ENCODE measurements around the gene PWWP2B. TPM values are rescaled to one million over a fixed set of nuclear protein-coding genes. Genes with fewer than 3 reads are reported as not detected.
"Not testable (repeated sequence)": the region's sequence is repeated elsewhere in the genome, so short reads cannot be mapped to it uniquely, and the experiment has no call there.

Gene PWWP2B
- polyA plus RNA-seq (ENCODE audit: insufficient read length): 5.4 TPM
- long read RNA-seq, donor 1, partial matches to known transcripts: 6 of 9 reads
- long read RNA-seq, donor 1, other reads (novel, unspliced or antisense): 0 of 9 reads
- long read RNA-seq, donor 2, partial matches to known transcripts: 0 of 1 reads
- long read RNA-seq, donor 2, other reads (novel, unspliced or antisense): 0 of 1 reads
- long read RNA-seq, donor 3, transcript PWWP2B-201 (3 exons, 2,651 nt): major isoform, 6 of 13 reads
- long read RNA-seq, donor 3, partial matches to known transcripts: 5 of 13 reads
- long read RNA-seq, donor 3, other reads (novel, unspliced or antisense): 0 of 13 reads
- long read RNA-seq, donor 4: 0 reads
- long read RNA-seq, donor 5, partial matches to known transcripts: 9 of 13 reads
- long read RNA-seq, donor 5, other reads (novel, unspliced or antisense): 0 of 13 reads
- long read RNA-seq, donor 6, transcript PWWP2B-201 (3 exons, 2,651 nt): major isoform, 5 of 6 reads
- long read RNA-seq, donor 6, partial matches to known transcripts: 0 of 6 reads
- long read RNA-seq, donor 6, other reads (novel, unspliced or antisense): 0 of 6 reads
- long read RNA-seq, donor 7, partial matches to known transcripts: 0 of 4 reads
- long read RNA-seq, donor 7, other reads (novel, unspliced or antisense): 0 of 4 reads
- long read RNA-seq, donor 8, partial matches to known transcripts: 0 of 1 reads
- long read RNA-seq, donor 8, other reads (novel, unspliced or antisense): 0 of 1 reads

DNA sequence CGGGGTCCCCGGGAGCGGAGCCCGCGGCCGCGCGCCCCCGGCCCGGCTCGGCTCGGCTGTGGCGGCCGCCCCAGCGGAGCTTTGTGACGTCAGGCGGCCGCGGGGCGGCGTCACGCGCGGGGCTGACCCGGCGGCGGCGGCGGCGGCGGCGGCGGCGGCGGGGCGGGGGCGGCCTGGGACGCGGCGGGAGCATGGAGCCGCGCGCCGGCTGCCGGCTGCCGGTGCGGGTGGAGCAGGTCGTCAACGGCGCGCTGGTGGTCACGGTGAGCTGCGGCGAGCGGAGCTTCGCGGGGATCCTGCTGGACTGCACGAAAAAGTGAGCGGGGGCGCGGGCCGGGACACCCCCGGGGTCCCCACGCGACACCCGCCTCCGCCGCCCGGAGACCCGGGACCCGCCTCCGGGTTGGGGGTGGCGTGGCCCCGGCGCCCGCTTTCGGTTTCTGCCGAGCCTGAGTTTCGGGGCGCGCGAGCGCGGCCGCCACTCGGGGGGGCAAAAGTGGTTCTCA lies at the start of gene PWWP2B:
Gene PWWP2B (plus strand): TSS at position 165 of the 506 bp plus-strand sequence. CDS start 27 bp downstream, at position 192.
- no peak for DNase-seq

DNA sequence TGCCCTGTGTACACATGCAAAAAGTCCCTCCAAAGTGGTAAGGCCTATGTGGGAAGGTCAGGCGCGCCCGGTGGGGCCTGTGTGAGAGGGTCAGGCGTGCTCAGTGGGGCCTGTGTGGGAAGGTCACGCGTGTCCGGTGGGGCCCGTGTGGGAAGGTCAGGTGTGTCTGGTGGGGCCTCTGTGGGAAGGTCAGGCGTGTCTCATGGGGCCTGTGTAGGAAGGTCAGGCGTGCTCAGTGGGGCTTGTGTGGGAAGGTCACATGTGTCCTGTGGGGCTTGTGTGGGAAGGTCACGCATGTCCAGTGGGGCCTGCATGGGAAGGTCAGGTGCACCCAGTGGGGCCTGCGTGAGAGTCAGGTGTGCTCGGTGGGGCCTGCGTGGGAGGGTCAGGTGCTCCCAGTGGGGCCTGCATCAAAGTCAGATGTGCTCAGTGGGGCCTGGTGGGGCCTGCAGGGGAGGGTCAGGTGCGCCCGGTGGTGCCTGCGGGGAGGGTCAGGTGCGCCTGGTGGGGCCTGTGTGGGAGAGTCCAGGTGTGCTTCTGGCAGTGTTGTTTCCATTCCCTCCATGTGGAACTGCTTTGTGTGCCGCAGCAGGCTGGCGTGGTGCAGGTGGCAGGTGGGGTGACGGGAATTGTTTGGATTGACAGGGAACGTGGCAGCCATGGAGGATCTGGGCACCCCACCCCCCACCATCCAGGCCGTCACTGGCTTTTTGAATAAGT lies 49.6 kb upstream of the PWWP2B start:
- DNase-seq: no peak

DNA sequence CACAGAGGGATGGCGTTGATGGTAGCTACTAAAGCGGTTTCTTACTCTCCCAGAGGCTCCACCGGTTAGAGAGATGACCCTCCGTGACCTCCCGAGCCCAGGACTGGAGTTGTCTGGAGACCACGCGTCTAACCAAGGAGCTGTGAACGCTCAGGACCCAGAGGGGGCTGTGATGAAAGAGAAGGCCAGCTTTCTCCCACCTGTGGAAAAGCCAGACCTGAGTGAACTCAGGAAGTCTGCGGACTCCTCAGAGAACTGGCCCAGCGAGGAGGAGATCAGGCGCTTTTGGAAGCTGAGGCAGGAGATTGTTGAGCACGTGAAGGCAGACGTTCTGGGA lies 49.1 kb upstream of the PWWP2B start:
- DNase-seq: no peak

DNA sequence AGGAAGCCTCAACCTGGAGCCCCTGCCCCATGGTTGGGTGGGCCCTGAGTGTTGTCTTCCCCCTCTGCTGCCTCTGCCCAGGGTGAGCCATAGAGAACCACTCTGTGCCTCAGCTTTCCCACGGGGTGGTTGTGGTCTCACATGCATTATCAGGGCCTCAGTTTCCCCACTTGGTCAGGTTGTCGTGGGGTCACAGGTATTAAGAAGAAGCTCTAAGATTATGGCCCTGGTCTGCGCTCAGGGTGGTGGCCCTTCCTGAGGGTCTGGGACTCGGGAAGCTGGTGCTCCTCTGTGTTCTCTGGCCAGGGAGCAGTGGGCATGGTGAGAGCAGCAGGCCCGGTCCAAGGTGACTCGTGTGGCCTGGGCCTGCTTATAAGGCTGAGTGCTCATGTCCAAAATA lies 47.2 kb upstream of the PWWP2B start:
- no peak for DNase-seq

DNA sequence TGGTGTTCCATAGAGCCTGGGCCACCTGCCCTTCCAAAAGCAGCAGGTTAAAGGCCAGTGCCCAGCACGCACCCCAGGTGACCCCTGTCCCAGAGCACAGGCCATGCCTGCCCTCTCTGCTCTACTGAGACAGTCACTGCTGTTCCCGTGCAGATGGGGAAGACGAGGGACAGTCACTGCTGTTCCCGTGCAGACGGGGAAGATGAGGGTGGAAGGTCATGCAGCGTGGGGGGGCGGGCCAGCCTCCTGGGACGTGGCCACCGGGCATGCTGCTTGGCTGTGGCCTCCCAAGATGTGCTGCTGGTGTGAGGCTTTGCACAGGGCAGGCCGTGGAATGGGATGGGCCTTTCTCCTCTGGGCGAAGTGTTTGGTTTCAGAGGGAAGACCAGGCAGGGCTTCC lies 46.6 kb upstream of the PWWP2B start:
- no peak for DNase-seq

DNA sequence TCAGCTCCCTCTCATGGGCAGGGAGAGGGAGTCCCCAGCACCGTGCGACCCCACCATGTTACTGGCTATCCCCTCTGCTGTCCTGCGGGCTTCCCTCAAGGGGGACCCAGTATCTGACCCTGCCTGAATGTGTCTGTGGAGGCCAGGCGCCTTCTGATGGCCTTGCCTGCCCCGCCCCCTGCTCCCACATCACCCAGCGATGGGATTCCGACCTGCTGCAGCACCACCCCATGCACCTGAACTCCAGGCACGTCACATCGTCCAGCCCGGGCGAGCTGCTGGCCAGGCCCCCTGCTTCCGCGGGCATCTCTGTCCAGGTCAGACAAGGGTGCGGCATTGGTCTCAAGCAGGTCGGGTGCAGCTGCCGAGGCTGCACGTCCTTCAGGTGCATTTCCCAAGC lies 46.1 kb upstream of the PWWP2B start:
- no peak for DNase-seq

DNA sequence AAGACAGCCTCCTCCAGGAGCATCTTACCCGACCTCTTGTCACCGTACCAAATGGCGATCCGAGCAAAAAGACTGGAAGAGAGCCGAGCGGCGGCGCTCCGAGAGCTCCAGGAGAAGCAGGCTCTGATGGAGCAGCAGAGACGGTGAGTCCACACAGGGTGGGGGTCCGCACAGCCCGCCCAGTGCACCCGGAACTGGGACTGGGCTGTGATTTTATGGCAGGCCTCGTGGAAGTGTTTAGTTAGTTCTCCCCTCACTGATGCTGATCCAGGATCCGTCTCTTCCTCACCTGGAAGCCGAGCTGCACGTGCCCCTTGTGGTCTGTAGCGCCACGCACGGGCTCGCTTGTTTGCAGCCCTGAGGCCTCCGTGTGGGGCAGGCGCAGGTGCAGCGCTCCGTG lies 45.4 kb upstream of the PWWP2B start:
- DNase-seq: no peak

DNA sequence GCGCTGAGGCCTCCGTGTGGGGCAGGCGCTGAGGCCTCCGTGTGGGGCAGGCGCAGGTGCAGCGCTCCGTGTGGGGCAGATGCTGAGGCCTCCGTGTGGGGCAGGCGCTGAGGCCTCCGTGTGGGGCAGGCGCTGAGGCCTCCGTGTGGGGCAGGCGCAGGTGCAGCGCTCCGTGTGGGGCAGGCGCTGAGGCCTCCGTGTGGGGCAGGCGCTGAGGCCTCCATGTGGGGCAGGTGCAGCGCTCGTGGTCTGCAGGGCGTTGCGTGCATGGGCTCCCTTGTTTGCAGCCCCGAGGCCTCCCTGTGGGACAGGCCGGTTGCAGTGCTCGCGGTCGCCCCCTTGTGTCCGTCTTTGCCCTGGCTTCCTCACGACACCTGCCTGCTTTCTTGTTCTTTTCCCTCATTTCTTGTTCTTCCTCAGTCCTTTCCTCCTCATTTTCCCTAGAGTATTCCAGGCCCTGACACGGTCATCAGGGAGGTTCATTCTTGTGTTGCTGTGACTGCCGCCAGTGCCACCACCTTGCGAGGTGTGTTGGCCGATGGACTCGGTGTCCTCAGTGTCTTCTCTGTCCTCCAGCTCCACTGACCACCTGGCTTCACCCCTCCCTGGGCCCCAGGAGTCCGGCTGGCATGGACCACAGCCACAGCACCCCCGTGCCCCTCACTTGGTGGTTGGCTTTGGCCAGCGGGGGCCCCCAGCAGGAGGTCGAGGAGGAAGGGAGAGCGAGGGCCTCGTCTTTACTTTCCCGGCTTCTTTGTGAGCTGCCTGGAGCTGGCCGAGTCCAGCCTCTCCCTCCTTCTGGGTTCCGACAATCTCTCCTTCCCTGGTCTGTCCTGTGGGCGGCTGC lies 44.3 kb upstream of the PWWP2B start:
- DNase-seq: not testable (repeated sequence)

DNA sequence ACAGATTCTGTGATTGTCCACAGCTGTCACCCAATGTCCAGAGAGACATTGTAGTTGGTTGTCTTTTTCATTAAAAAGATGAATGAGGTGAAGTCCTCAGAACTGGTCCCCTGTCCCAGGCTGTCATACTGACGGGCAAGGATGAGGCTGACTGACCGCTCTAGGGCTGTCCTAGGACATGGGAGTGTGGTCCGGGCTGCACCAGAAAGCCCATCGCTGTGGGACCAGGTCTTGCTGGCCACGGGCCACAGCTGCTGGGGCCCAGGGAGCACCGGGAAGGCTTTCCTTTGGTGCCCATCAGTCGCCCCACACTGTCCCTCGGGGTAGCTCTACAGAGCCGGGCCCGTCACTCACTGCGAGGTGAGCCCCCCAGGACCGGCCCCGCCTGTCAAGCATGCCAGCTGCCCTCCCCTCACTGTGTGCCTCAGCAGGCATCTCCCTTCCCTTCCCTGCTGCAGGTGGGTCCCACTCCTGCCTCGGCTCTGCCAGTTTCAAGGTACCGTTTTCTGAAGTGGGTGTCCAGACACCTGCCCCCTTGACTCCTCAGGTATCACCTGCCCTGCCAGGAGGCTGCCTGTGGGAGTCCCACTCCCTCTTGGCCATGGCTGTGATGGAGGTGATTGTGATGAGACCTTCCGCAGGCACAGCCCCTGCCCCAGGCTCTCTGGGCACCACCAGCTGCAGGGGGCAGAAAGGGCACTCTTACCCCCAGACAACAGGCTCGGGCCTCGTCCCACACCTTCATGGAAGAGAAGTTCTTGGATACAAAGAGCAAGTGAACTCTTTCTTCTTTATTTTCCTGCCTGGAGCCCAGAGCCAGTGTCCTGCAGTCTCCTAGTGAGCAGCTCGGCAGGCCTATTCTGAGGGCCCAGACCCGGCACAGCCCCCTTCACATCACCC lies 43.3 kb upstream of the PWWP2B start:
- DNase-seq: no peak

DNA sequence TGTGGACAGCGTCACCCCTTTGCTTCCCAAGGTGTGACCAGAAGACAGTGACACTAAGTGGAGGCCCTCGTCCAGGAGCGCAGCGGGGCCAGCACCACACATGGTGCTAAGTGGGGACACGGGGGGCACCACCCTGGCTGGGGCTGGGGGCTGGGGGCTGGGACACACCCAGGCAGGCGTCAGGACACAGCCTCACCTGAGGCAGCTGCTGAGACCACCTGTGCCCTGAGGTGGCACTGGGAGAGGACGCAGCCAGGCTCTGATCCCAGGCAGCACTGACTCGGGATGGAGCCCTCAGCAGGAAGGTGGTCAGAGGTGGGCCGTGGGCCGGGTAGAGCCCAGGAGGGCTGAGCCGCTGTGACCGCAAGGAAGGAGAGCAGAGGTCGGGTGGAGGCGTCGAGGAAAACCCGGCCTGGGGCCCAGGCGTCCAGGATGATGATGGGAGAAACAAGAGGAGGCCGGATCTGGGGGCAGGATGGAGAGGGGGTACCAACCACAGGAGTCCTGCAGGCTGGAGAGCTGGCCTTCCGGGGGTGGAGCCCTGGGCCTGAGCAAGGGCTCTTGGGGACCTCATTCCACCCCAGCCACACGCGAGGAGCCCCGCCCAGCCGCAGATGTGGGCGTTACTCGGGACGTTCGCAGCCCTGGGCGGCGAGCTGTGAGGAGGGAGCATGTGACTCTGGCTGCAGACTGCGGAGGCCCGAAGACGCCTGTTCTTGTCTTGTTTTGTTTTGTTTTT lies 42.5 kb upstream of the PWWP2B start:
- no peak for DNase-seq

DNA sequence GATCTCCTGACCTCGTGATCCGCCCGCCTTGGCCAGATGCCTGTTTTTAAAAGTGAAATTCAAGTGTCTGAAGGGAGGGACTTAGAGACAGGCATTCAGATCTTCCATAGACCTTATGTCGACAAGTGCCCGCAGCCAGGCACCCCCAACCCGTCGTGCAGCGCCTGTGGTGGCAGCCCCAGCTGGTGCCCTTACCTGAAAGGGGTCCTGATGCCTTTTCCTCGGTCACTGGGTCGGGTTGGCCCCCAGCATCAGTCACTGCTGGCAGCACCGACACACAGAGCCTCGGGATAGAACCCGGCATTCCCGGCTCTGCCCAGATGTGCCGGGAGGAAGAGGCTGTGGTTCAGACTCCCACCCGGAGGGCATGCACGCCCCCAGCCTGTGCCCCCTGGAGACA lies 41.7 kb upstream of the PWWP2B start:
- DNase-seq: no peak

DNA sequence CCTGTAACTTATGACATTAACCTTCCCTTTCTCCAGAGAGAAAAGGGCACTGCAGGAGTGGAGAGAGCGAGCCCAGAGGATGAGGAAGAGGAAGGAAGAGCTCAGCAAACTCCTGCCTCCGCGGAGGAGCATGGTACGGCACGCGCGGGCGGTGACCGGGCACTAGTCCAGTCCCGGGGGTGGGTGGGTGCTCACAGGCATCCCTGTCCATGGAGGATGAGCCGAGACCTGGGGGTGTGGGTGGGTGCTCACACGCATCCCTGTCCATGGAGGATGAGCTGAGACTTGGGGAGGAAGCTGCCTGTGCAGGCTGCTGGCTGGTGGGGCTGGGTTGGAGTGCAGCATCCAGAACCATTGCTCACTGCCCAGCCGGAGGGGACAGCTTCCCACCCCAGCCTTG lies 41.2 kb upstream of the PWWP2B start:
- no peak for DNase-seq

DNA sequence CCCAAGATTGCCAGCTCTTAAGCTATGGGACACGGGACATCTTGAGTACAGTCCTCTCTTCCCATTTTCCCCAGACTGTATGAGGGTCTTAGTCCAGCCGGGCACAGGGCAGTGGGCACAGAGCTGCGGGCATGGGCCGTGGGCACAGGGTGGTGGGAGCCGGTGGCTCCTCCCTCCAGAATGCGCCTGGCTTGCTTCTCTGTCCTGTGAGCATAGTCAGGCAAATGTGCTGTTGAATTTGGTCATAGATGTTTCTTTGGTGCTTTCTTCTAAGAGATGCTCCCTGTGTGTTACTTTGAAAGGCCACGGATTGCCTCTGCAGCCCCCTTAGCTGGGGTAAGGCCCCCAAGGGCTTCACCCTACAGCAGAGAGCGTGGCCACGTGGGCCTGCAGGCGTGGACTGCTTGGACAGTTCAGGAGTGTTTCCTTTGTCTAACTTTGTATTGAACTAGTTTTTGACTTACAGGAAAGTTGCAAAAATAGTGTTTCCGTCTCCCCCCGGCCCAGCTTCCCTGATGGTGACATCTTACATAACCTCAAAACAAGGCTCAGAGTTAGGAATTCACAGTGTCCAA lies 40.3 kb upstream of the PWWP2B start:
- DNase-seq: no peak

DNA sequence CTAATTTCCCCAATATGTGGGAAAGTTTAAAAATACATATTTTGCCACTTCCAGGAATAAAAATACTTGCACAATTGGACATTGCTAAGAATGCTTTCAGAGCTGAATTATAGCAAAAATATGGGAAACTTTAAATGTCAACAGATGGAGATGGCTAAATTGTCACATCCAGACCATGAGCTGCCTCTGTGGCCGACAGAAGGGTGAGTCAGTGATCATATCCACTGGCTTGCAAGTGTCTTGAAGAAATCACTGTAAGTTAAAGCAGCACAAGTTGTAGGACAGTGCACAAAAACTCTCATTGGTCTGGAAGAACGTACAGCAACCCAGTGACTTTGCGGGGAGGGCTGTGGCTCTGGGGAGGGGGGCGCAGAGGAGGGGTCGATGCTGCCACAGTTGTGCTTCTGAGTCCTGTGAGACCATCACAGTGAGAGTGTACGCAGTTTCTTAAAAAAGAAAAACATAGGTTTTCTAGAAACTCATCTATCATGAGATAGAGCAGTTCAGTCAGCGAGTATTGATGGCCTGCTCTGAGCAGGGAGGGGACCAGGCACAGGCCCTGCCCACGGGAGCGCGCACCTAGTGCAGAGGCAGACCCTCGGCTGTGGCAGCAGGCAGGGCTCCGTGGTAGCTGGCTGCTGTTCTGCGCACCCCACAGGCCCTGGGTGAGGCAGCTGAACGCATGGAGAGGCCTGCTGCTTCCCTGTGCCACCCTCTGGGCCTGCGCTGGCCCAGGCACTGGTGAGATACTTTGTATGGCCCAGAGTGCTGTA lies 39.5 kb upstream of the PWWP2B start:
- no peak for DNase-seq

DNA sequence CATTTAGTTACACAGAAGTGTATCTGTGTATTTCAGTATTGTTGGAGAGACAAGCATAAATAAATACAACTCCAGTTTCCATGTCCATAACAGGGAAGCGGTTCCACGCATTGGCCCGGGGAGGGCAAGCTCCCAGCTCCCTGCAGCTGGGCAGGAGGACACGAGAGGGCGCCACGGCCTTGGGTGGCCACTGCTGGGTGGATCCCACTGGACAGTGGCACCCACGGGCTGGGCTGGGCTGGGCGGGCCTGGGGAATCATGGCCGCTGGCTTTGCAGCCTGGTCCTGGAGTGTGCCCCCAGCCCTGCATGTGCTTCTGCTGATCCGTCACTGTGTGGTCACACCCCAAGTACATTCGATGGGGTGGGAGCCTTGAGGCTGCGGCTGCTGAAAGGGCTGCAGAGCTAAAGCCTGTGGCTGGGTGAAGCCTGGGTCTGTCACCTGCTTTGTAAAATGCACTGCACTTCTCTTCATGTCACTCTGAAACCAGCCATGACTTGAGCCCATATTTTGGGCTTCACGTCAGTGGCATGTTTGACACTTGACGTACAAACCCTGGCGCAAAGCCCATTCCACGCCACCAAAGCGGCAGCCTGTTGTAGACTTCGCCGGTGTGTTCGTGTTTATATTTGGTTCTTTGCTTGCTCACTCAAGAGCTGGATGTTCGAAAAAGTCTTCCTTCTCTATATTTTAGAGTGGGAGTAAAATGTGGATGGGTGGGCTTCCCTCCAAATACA lies 37.5 kb upstream of the PWWP2B start:
- DNase-seq: no peak

DNA sequence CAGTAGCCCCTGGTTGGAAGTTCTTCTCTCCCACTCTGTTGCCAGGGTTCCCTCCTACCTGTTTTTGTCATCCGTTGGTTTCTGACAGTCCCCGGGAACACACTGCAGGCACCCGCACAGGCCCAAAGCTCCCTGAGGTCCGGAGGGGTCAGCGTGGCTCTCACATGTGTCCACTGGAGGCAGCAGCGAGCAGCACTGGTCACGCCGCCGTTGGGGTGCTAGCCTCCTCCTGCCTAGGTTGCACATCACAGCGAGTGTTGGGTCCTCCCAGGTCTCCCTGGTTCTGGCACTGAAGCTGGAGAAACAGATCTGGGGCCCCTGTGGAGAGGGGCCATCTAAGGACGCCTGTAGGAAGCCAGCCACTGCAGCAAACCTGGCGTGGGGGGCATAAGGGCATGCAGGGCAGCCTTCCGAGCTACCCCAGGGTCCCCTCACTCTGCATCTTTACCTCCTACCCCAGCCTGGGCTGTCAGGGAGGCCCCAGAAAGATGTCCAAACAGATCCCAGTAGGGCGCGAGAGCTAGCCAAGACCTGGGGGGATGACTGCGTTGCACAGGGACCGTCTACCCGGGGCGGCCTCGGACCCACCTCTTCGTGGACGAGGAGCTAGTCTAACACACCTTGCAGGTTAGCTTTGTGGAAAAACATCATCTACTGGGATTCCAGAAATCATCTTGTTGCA lies 36.1 kb upstream of the PWWP2B start:
- no peak for DNase-seq

DNA sequence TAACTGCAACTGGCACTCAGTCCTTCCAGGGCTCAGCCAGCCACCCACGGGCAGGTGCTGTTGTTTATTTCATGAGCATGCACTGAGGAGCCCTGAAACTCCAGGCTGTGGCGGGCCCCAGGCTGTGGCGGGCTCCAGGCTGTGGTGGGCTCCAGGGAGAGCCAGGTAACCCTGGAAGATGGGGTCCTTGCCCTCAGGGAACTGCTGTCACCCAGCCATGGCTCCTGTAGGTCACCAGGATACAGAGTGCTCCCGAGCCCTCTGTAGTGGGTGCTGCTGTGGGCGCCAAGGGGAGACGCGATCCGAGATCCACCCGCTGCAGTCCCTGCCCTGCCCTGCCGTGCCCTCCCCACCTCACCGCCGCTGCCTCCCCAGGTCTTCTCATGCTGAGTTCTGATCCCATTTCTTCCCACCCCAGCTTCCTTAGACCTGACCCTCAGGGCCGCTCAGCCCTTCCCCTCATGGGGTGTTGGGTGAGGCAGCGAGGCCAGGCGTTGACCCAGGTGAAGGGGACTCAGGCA lies 35.4 kb upstream of the PWWP2B start:
- DNase-seq: no peak

Data from left kidney (tissue), 8 donors.